ENCODE results near the gene HCFC1R1.
"Not testable (repeated sequence)": the region's sequence is repeated elsewhere in the genome, so short reads cannot be mapped to it uniquely, and the experiment has no call there.

HCFC1R1 gene

DNA sequence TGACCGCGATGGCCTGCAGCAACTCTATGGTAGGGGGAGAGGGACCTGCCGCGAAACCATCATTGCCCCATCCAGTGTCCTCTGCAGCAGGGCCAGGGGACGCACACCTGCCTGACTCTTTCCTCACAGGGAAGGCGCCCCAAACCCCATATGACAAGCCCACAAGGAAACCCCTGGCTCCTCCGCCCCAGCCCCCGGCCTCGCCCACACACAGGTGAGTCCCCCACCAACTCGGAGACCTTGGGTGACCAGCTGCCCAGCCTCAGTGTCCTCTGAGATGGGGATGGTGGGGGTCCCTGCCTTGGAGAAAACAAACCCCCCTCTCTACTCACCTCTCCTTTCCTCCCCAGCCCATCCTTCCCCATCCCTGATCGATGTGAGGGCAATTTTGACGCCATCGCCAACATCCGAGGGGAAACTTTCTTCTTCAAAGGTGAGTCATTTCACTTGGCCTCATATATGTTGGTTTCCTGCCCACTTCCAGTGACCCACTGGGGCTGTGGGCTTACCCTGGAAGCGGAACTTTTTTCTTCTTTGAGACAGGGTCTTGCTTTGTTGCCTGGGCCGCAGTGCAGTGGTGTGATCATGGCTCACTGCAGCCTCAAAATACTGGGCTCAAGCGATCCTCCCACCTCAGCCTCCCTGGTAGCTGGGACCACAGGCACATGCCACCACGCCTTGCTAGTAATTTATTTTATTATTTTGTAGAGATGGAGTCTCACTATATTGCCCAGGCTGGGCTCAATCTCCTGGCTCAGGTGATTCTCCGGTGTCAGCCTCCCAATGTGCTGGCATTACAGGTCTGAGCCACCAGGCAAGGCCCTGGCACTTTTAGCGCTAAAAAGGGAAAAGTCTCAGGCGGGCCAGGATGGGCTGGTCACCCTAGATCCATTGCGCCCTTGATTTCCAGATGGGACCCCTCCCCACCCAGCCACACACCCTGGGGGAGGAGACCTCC, 33.7 kb upstream of the HCFC1R1 start:
- no peak for DNase-seq (ENCODE audit: low read depth in 2 of 2)

DNA sequence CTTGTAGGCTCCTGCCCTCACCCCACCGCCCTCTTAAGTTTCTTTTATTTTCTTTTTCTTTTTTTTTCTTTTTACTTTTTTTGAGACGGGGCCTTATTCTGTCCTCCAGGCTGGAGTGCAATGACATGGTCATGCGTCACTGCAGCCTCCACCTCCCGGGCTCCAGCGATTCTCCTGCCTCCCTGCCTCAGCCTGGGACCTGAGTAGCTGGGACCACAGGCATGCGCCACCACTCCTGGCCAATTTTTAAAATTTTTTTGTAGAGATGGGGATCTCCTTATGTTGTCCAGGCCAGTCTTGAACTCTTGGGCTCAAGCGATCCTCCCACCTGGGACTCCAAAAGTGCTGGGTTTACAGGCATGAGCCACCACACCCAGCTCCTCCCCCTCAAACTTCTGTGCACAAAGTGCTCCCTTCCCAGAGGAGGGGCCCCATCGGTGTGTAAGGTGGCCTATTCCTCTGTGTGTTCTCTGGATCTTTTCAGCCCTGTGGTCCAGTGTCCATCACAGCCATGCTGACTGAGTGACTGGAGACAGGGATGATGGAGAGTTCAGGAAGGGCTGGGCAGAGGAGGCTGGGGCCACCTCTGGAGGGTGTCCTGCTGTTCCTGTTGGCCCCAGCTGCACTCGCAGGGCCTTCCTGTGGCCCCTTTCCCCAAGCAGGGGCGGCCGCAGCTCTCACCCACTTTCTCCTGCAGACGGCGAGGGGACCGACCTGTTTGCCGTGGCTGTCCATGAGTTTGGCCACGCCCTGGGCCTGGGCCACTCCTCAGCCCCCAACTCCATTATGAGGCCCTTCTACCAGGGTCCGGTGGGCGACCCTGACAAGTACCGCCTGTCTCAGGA, 32.8 kb upstream of the HCFC1R1 start:
- no peak for DNase-seq (ENCODE audit: low read depth in 2 of 2)

DNA sequence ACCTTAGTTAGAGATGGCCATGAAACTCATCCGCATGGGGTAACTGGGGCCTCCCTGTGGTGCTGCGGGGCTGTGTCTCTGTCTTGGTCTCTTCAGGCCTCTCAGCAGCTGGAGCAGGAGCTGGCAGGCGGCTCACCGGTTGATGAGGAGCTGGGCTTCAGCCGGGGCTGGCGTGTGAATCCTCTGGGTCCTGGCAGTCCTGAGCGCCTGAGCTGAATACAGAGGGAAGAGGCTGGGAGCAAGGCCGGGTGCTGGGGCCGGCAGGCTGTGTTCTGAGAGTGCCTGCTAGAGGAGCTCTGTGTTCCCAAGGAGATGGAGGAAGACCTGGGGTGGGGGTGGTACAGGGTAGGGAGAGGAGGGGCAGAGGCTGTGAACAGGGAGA, 32.0 kb upstream of the HCFC1R1 start:
- DNase-seq (ENCODE audit: low read depth in 2 of 2), result not testable (repeated sequence)

DNA sequence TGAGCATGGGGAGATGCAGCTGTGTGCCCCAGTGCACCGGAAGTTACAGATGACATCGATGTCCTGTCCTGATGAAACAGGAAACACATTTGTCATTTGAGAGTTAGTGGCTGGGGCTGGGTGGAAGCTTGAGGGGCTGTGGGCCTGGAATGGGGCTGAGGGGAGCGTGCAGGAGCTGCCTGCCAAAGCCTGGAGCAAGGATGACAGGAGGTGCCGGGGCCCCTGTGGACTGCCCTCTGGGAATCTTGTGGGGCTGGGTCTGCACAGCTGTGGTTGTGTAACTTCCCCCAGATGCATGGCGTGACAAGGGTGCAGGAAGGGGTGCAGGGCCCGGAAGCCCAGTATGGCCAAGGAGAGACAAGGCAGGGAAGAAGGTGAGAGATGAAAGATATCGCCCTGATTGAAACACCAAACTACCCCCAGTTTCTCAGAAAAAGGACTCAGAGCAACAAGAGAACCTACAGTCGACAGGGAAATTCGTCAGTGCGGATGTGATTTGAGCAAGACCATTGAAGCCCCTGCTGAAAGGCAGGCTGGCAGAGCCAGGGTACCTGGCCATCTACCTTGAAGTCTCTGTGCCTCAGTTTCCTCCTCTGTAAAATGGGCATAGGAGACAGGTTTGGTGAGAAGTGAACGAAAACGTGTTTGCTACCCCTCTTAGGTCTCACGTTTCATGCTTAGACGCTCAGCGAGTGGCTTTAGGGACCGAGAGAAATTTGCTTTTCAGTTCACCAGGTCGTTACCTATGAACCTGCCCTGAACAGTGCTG, 31.4 kb upstream of the HCFC1R1 start:
- DNase-seq (ENCODE audit: low read depth in 2 of 2), result no peak

DNA sequence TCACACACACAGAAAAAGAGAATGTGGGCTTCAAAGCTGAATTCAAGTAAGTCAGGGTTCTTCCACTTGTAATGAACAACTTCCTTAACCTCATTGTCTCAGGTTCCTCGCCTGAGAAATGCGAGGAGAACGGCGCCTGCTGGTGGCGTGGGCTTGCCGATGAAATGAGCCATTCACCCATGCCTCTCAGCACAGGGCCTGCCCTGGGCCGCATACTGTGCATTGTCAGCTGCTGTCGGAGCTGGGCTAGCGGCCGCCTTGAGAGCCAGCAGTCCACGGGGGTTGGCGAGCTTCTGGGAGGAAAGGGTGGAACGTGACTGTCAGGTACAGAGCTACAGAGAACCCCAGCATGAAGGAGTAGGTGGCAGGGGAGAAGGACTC, 29.6 kb upstream of the HCFC1R1 start:
- not testable (repeated sequence) for DNase-seq (ENCODE audit: low read depth in 2 of 2)

DNA sequence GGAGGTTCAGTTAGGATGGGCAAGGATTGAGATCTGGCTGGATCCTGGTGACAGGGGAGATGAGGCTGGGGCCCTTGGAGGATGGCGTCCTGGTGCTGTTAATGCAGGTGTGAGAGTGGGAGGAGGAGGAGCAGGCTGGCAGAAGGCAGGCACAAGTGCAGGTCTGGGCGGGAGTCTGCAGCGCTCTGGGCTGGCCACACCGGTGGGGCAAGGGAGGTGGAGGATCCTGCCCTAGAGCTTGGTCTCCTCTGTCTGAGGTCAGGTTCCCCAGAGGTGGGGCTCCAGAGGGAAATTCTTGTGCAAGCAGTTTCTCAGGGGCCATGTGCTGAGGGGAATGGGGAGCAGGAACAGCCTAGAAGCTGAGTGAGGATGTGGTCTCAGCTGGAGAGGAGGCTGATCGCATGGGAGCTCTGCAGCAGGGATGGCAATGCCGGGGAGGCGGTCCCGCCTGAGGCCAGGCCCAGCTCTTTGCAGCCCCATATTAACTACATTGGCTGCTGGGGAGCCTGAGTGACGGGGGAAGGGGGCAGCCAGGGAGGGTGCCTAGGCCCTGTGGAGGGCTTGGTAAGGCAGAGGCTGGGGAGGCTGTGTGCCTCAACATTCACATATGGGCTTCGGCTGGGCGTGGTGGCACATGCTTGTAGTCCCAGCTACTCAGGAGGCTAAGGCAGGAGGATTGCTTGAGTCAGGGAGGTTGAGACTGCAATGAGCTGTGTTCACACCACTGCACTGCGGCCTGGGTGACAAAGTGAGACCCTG, 29.0 kb upstream of the HCFC1R1 start:
- not testable (repeated sequence) for DNase-seq (ENCODE audit: low read depth in 2 of 2)

DNA sequence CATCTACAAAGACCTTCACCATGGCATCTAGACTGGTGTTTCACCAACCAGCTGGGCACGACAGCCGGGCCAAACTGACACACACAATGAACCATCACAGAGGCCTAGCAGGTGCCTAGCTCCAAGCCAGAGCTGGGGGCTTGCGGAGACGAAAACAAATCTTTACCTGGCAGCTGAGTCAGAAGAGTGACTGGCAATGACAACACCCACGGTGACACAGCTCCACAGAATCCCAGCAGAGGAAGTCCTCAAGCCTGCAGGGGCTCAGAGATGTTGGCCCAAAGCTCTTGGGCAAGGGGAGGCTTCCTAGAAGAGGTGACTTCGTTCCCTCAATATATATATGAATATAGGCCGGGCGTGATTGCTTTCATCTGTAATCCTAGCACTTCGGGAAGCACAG, 27.8 kb upstream of the HCFC1R1 start:
- DNase-seq (ENCODE audit: low read depth in 2 of 2), result no peak

DNA sequence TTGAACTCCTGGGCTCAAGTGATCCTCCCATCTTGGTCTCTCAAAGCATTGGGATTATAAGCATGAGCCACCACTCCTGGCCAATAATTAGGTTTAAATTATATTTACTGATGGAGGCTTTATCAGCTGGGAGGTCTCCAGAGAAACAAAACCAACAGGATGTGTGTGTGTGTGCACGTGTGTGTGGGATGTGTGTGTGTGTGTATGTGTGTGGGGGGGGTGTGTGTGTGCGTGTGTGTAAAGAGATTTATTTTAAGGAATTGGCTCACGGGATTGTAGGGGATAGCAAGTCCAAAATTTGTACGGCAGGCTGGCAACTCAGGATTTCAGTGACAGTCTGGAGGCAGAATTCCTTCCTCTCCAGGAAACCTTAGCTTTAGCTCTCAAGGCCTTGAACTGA, 27.3 kb upstream of the HCFC1R1 start:
- DNase-seq (ENCODE audit: low read depth in 2 of 2), result no peak

DNA sequence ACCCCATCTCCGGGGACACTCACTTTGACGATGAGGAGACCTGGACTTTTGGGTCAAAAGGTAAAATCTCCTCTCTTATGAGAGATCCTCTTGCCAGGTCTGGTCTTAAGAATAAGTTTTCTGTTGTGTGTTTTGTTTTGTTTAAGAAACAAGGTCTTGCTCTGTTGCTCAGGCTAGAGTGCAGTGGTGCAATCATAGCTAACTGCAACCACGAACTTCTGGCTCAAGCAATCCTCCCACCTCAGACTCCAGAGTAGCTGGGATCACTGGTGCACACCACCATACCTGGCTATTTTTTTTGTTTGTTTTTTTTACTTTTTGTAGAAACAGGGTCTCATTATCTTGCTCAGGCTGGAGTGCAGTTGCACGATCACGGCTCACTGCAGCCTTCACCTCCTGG, 26.7 kb upstream of the HCFC1R1 start:
- no peak for DNase-seq (ENCODE audit: low read depth in 2 of 2)

DNA sequence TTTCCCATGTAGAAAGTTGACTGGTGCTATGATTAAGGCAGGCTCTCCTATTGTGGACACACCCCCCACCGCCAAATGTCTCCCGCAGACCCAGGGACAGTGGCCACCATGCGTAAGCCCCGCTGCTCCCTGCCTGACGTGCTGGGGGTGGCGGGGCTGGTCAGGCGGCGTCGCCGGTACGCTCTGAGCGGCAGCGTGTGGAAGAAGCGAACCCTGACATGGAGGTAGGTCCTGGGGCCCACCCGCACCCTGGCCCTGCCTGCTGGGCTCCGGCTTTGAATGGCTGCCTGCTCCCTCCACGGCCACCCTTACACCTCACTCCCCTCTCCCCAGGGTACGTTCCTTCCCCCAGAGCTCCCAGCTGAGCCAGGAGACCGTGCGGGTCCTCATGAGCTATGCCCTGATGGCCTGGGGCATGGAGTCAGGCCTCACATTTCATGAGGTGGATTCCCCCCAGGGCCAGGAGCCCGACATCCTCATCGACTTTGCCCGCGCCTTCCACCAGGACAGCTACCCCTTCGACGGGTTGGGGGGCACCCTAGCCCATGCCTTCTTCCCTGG, 26.3 kb upstream of the HCFC1R1 start:
- DNase-seq (ENCODE audit: low read depth in 2 of 2), result no peak

DNA sequence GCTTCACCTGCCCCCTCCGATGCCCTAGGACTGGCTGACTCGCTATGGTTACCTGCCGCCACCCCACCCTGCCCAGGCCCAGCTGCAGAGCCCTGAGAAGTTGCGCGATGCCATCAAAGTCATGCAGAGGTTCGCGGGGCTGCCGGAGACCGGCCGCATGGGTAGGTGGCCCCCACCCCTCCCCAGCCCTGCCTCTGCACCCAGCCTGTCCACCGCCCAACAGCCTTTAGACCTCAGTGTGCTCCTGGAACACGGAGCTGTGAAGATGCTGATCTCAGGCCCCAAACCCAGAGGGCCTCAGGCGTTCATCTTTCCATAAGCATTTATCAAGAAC, 23.6 kb upstream of the HCFC1R1 start:
- DNase-seq (ENCODE audit: low read depth in 2 of 2), result no peak

DNA sequence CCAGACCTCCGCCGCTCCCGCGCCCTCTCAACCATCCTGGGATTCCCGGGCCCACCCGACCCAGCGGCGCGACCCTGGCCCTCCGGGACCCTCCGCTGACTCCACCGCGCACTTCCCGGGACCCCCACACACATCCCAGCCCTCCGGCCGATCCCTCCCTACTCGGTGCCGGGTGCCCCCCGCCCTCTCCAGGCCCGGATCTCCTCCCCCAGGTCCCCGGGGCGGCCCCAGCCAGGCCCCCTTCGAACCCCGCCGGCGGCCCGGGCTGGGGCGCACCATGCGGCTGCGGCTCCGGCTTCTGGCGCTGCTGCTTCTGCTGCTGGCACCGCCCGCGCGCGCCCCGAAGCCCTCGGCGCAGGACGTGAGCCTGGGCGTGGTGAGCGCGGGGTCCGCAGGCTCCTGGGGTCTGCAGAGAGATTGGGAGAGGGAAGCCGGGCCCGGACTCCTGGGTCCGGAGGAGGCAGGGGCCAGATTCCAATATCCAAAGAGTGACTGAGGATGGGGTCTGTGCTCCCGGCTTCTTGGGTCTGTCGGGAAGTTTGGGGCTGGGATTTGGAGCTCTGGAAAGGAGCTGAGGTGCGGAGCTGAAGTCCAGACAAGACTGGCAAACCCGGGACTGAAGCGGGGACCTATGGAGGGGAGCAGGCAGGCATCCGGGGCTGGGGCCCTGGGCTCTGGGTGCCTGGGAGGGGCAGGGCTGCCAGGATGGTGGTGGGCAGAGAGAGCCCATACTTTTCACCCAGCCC, 23.1 kb upstream of the HCFC1R1 start:
- no peak for DNase-seq (ENCODE audit: low read depth in 2 of 2)

DNA sequence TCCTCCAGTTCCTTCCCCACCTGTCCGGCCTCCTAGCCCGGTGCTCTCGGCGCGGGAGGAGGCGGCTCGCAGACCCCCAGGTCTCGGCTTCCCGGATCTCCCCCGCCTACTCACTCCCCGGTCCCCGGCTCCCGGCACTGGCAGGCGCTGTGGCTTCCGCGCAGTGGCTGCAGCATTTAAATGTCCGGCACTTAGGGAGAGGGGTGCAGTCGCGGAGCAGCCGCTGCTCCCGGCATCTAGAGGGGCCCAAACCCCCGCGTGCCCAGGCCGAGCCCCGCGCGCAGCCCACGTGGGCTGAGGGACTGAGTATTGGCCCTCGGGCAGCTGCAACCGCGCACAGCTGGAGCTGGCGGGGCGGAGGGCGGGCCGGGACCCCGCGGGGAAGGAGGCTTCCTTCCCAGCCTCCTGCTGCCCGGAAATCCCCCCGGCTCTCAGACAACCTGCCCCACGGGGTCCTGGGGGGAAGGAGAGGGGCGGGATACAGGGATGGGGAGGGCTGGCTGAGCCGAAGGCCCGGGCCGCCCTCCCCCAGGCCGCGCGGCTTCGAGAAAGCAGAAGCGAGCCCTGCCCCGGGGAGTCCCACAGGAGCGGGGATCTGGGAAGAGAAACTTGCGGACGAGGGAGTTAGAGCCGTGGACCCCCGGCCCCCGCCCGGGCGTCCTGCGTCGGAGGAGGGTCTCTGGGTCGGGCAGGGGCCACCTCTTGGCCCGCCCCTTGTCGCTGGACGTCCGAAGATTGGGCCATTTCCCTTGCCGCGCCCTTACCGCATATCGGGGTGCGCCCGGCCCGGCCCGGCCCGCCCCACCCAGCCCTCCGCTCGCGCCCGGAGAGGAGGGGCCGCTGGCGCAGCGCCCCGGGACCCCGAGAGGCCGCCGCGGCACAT, 22.3 kb upstream of the HCFC1R1 start, which contains the start of gene MMP25:
Gene MMP25 (plus strand): TSS at position 804 of the 883 bp plus-strand sequence. CDS start 357 bp downstream, outside the sequence.
- no peak for DNase-seq (ENCODE audit: low read depth in 2 of 2)

DNA sequence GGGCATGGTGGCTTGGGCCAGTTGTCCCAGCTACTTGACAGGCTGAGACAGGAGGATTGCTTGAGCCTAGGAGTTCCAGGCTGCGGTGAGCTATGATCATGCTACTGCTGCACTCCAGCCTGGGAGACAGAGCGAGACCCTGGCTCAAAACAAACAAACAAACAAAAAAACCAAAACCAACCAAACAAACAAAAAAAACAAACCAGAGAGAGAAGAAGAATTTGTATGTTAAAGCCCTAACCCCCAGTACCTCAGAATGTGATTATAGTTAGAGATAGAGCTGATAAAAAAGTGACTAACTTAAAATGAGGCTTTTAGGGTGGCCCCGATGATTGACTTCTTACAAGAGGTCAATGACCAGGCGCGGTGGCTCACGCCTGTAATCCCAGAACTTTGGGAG, 21.0 kb upstream of the HCFC1R1 start:
- DNase-seq (ENCODE audit: low read depth in 2 of 2), result no peak

DNA sequence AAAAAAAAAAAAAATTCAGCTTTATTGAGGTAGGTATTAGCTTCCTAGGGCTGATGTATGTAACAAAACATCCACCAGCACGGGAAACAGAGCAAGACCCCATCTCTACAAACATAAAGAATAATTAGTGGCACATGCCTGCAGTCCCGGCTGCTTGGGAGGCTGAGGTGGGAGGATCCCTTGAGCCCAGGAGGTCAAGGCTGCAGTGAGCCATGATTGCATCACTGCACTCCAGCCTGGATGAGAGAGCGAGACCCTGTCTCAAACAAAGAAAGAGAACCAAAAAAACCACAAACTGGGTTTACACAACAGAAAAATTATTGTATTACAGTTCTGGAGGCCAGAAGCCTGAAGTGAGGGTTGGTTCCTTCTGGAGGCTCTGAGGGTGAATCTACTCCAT, 18.6 kb upstream of the HCFC1R1 start:
- no peak for DNase-seq (ENCODE audit: low read depth in 2 of 2)

DNA sequence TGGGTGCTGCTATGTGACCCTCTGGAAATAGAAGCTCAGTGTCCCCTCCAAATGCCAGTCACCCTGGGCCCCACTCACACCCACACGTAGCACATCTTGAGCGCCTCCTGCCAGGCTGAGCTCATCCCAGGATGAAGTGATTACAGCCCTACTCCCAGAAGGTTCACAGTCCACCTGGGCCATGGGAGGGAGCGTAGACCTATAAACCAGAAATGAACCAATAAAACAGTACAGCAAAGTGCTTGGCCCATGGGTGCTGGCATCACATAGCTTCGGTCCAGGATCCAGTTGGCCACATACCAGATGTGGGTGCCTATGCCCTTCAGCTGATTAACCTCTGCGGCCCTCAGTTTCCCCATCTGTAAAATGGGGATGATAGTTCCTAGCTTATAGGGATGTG, 15.2 kb upstream of the HCFC1R1 start:
- no peak for DNase-seq (ENCODE audit: low read depth in 2 of 2)

DNA sequence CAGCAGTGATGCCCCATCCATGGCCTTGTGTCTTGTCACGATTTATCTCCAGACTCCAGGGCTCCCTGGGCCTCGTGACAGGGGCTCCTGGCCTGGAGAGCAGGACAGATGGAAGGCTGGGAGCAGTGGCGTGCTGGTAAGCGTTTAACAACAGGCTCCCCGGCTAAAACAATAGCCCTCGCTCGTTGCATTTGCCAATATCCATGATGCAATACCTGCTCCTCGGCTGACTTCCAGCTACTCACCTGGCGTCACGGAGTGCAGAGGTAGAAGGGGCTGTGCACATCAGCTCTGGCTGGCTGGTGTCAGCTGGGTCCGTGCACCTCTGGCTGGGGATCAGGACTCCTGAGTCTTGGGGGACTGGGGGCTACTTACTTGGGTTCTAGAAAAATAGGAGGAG, 14.5 kb upstream of the HCFC1R1 start:
- no peak for DNase-seq (ENCODE audit: low read depth in 2 of 2)

DNA sequence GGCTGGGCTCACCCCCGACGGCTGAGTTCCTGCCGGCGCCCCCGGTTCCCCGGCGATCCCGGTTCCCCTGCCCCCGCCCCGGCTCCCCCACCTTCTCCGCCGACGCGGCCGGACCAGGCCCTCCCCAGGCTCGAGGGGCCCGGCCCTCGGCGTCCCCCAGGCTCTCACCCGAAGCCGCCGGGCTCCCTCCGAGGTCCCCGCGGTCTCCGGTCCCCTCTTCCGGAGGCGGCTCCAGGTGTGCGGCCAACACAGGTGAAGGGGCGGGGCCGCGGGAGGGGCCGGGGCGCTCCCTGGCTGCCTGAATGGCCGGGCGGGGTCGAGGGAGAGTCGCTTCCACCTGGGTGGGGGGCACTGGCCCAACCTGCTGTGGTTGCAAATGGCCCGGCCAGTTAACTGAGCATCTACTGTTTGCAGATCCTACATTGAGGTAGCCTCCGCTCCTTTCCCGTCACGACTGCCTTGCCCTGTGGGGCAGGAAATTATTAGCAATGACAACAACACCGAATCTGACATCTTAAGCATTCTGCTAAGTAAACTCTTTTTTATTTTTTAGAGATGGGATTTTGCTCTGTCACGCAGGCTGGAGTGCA, 13.1 kb upstream of the HCFC1R1 start, which contains the start of gene BICDL2:
Gene BICDL2 (minus strand): TSS at position 219 of the 590 bp plus-strand sequence. CDS start 1,448 bp downstream, outside the sequence.
- DNase-seq (ENCODE audit: low read depth in 2 of 2), result no peak

All from stimulated activated CD8-positive, alpha-beta memory T cell treated with anti-CD3 and anti-CD28 coated beads, Interleukin-2, amount 100 ng/mL, for 48 hours (primary cell).